Gastrocnemius medialis (tissue), 4 donors: ENCODE results near the gene LRRC56.

Experiments
- CTCF ChIP-seq, 5 experiments: fragments of 450-650 bp in 3 of 5; fragments of 200-600 bp in 2 of 5; sonication (generic) in 2 of 5; IDR thresholded peaks in 4 of 5; conservative IDR thresholded peaks in 1 of 5; 1 replicate in 4 of 5; 2 replicates in 1 of 5; pipeline ENCODE4 v1.5.1; 2016 to 2019; ENCODE audit warnings: antibody characterized with exemption in 5 of 5, mild to moderate bottlenecking in 3 of 5, moderate library complexity in 3 of 5
- POLR2A ChIP-seq, 2 donors: fragments of 450-650 bp; IDR thresholded peaks; one replicate each; pipeline ENCODE4 v1.6.1; 2017; ENCODE audit warnings: antibody characterized with exemption in 2 of 2, mild to moderate bottlenecking in 2 of 2, moderate library complexity in 2 of 2

- TF ChIP-seq CTCF (IDR thresholded peaks at IDR 0.05 in 4 of 5, conservative IDR thresholded peaks at IDR 0.05 in 1 of 5) (peak; percentile 85 to 100 (median 100)), POLR2A (IDR thresholded peaks at IDR 0.05) (peak; percentile 30 to 60)
These were observed 18.7 kb upstream of the LRRC56 start for GRCh38 chr11:518463-519202.
